K562 (cell line): ENCODE measurements around the gene USP48. TPM values are rescaled to one million over a fixed set of nuclear protein-coding genes. Genes with fewer than 3 reads are reported as not detected.

ENCODE experiments used
- ATAC-seq: fragments of 200-7000 bp; cut with Tn5 transposase; 3 replicates; pipeline ENCODE4 v1.9.1; 2020; ENCODE audit warnings: moderate library complexity
- BruUV-seq: library from RNA; stranded (reverse); fragments of 400-500 nt; replicated peaks from 2 replicates; lab custom pipeline; 2021; lab: Mats Ljungman, UMichigan
- CTCF ChIA-PET: fragments of 300-600 bp; formaldehyde crosslinking; extraction: SDS; loops from one replicate; lab custom pipeline; 2021; ENCODE audit warnings: low intra/inter-chr PET ratio; lab: Yijun Ruan, JAX
- POLR2A ChIA-PET: fragments of 300-600, 350-650 bp; sonication (Branson Sonifier 250); formaldehyde crosslinking; extraction: SDS; loops from one replicate; lab custom pipeline; 2021; ENCODE audit warnings: antibody characterized with exemption, inconsistent platforms; lab: Yijun Ruan, JAX
- DNase-seq, 4 experiments: peaks; one replicate each; pipeline versions ENCODE4 v3.0.0 to v3.0.0-alpha.2; 2011 to 2018; ENCODE audit warnings: low spot score in 3 of 4, mixed read lengths in 3 of 4; ENCODE audit errors: extremely low read depth in 1 of 4
- FAIRE-seq: peaks from 2 replicates; lab custom pipeline; 2011; peaks lifted over from hg19 to GRCh38; lab: Jason Lieb, UNC
- H2AFZ ChIP-seq: 2 replicates; pipeline ENCODE4 v1.6.0; 2011; ENCODE audit warnings: low read depth, low read length, control low read depth, inconsistent platforms
- H3K27ac ChIP-seq: fragments of 200-600 bp; 3 replicates; pipeline ENCODE4 v1.8.0; 2011; ENCODE audit warnings: low read depth, mild to moderate bottlenecking, control low read depth, inconsistent platforms, low read length, moderate library complexity, mixed read lengths; ENCODE audit errors: extremely low read depth
- H3K27me3 ChIP-seq, 2 experiments: fragments of 300-600 bp in 1 of 2; 2 replicates in 1 of 2; 3 replicates in 1 of 2; pipeline versions ENCODE4 v1.6.0 to v1.8.0; 2011; ENCODE audit warnings: inconsistent platforms in 2 of 2, low read length in 2 of 2, mild to moderate bottlenecking in 1 of 2, mixed read lengths in 1 of 2, moderate library complexity in 1 of 2; ENCODE audit not compliant: control insufficient read depth in 2 of 2, insufficient read depth in 2 of 2
- H3K36me3 ChIP-seq: fragments of 300-600 bp; 3 replicates; pipeline ENCODE4 v1.8.0; 2011; ENCODE audit warnings: mild to moderate bottlenecking, low read length, inconsistent platforms; ENCODE audit not compliant: control insufficient read depth, insufficient read depth
- H3K4me1 ChIP-seq, 2 experiments: fragments of 200-600 bp in 1 of 2; replicated peaks in 1 of 2; 2 replicates in 1 of 2; 3 replicates in 1 of 2; pipeline versions ENCODE4 v1.5.1 to v1.8.0; 2011; ENCODE audit warnings: inconsistent platforms in 2 of 2, low read length in 2 of 2, mild to moderate bottlenecking in 1 of 2, mixed read lengths in 1 of 2, moderate library complexity in 1 of 2; ENCODE audit not compliant: control insufficient read depth in 2 of 2, insufficient read depth in 2 of 2
- H3K4me2 ChIP-seq: 2 replicates; pipeline ENCODE4 v1.6.1; 2011; ENCODE audit warnings: low read length, control low read depth, inconsistent platforms, mixed read lengths; ENCODE audit not compliant: insufficient read depth
- H3K4me3 ChIP-seq: fragments of 200-600 bp; sonication (generic), shearing (Covaris generic); 2 replicates; pipeline ENCODE4 v1.5.1; 2016; ENCODE audit warnings: control low read depth, inconsistent platforms
- H3K79me2 ChIP-seq: fragments of 200-600 bp; 3 replicates; pipeline ENCODE4 v1.8.0; 2011; ENCODE audit warnings: low read length, inconsistent platforms; ENCODE audit not compliant: control insufficient read depth, insufficient read depth
- H3K9ac ChIP-seq, 2 experiments: 2 replicates each; pipeline versions ENCODE4 v1.6.0 to v1.6.1; 2011; ENCODE audit warnings: low read depth in 2 of 2, low read length in 2 of 2, control low read depth in 1 of 2, inconsistent platforms in 1 of 2, mild to moderate bottlenecking in 1 of 2, mixed read lengths in 1 of 2; ENCODE audit not compliant: insufficient read depth in 1 of 2
- H3K9me1 ChIP-seq: one replicate; pipeline ENCODE4 v1.6.0; 2011; ENCODE audit warnings: inconsistent platforms, mild to moderate bottlenecking, low read length, moderate library complexity; ENCODE audit not compliant: control insufficient read depth, insufficient read depth
- H3K9me3 ChIP-seq: replicated peaks from 2 replicates; pipeline ENCODE4 v1.5.1; 2011; ENCODE audit warnings: low read depth, low read length, inconsistent platforms; ENCODE audit not compliant: control insufficient read depth, insufficient read depth
- H4K20me1 ChIP-seq: replicated peaks from 2 replicates; pipeline ENCODE4 v1.6.1; 2011; ENCODE audit warnings: low read length, inconsistent platforms, mixed read lengths; ENCODE audit not compliant: control insufficient read depth, insufficient read depth
- ZKSCAN8 ChIP-seq: fragments of 200-800 bp; sonication (Bioruptor generic); IDR thresholded peaks from 2 replicates; pipeline ENCODE4 v1.6.1; 2016; ENCODE audit warnings: missing genetic modification characterization, missing compliant biosample characterization
- WGBS: fragments of 100-300 bp; shearing (Covaris generic); methylation state at CpG from one replicate; pipeline ENCODE4 v1.1.6; 2016; ENCODE audit warnings: low coverage, mixed read lengths; ENCODE audit not compliant: insufficient coverage; ENCODE audit errors: missing lambda C conversion rate; 5-methylcytosine and 5-hydroxymethylcytosine counted together
- in situ Hi-C: fragments of 300-500 bp; cut with MboI; formaldehyde crosslinking; loops from 4 replicates; pipeline ENCODE4 v1.15.0; 2018; ENCODE audit warnings: inconsistent platforms, mixed read lengths
- intact Hi-C: fragments of 100-400 bp; cut with micrococcal nuclease; formaldehyde crosslinking; loops from 2 replicates; pipeline ENCODE4 v1.14.2; 2022
- polyA plus RNA-seq, 8 experiments: library from polyadenylated mRNA; depleted of rRNA in 4 of 8; stranded (reverse) in 5 of 8; unstranded in 3 of 8; fragments of >200 nt; fragmentation: Nextera tagmentation in 2 of 8; fragmentation: Illumina TruSeq in 1 of 8; extraction: Ambion mirVana in 2 of 8; extraction: Trizol in 1 of 8; gene quantifications; 2 replicates each; pipeline versions ENCODE4 v1.2.1 to v1.2.3, GENCODE V29; 2011 to 2014; ENCODE audit warnings: inconsistent platforms in 1 of 8, missing spikeins in 1 of 8
- total RNA-seq, 7 experiments: library from RNA; depleted of rRNA in 6 of 7; stranded (reverse); fragments of >200 nt in 6 of 7; fragmentation: Illumina TruSeq in 2 of 7; extraction: Trizol in 2 of 7; gene quantifications; 2 replicates each; pipeline versions ENCODE4 v1.2.1 to v1.2.3, GENCODE V29; 2011 to 2021; ENCODE audit warnings: low replicate concordance in 1 of 7
- TF ChIP-seq, protein P1 (sequence below): fragments of 250-450 bp; sonication (Bioruptor Pico); IDR thresholded peaks from 2 replicates; pipeline ENCODE4 v1.9.0; 2021; ENCODE audit warnings: mild to moderate bottlenecking
- TF ChIP-seq, protein P2 (sequence below): sonication (generic); formaldehyde crosslinking; IDR thresholded peaks from 2 replicates; pipeline ENCODE4 v1.8.0; 2022; ENCODE audit warnings: missing genetic modification reagents, mild to moderate bottlenecking, borderline replicate concordance

USP48 gene
- total and polyA plus RNA-seq, 9 of the 15 experiments (the other 6 are each of a cell fraction or from before 2014, with no cell fraction given), result 23.3 to 123 (median 106) TPM

DNA sequence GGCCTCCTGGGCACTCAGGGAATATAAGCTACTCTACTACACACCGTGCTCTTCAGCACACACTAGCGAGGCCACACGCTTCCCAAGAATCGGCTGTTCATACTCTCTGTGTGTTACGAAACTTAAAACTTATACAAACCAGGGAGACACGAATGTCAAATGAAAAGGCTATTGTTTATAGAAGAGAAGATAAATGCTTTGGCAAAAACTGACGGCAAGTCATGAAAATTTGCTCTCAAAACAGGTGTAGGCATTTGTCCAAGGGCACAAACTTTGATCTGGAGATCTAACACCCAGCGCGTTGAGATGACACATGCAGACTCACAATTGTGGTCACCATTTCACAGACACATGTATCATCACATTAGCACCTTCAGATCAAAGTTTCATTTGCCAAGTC is 46.1 kb downstream of the USP48 start:
- BruUV-seq, result no TSS peak
- in situ Hi-C loops (no loop called here), intact Hi-C loops (no loop called here)
- no peak overlapping the region for H3K4me2 ChIP-seq
- DNase-seq, result no peak
- peaks cover 4% of the 10 kb centered on the region; the same call in 1 of the 3 replicates for H3K79me2 ChIP-seq
- peaks cover 88% of the 10 kb centered on the region for H3K36me3 ChIP-seq
- no peaks in the 10 kb centered on the region for H3K9me3 ChIP-seq
- no peak for FAIRE-seq
- no peaks in the 10 kb centered on the region for H4K20me1 ChIP-seq
- ATAC-seq, result no peak
- H3K27ac ChIP-seq, result no peak overlapping the region; the same call in 2 of the 3 replicates
- no peak overlapping the region for H3K4me3 ChIP-seq
- ChIA-PET CTCF (no interaction called here), POLR2A (interaction anchor here (0.8 kb wide), 1 partner anchor 18 kb away, joined by 3 read pairs; no protein-coding TSS in a partner anchor)
- H3K9me1 ChIP-seq, result no peaks in the 10 kb centered on the region
- H3K9ac ChIP-seq, result no peak overlapping the region
- no peaks in the 10 kb centered on the region for H3K4me1 ChIP-seq
- WGBS, result 92% methylated on average over 9 of the region's 9 CpGs
- H3K27me3 ChIP-seq, result no peaks in the 10 kb centered on the region
- TF ChIP-seq, protein P1, sequence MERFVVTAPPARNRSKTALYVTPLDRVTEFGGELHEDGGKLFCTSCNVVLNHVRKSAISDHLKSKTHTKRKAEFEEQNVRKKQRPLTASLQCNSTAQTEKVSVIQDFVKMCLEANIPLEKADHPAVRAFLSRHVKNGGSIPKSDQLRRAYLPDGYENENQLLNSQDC (CRISPR knock-in tag), result no peak
- TF ChIP-seq, protein P2, sequence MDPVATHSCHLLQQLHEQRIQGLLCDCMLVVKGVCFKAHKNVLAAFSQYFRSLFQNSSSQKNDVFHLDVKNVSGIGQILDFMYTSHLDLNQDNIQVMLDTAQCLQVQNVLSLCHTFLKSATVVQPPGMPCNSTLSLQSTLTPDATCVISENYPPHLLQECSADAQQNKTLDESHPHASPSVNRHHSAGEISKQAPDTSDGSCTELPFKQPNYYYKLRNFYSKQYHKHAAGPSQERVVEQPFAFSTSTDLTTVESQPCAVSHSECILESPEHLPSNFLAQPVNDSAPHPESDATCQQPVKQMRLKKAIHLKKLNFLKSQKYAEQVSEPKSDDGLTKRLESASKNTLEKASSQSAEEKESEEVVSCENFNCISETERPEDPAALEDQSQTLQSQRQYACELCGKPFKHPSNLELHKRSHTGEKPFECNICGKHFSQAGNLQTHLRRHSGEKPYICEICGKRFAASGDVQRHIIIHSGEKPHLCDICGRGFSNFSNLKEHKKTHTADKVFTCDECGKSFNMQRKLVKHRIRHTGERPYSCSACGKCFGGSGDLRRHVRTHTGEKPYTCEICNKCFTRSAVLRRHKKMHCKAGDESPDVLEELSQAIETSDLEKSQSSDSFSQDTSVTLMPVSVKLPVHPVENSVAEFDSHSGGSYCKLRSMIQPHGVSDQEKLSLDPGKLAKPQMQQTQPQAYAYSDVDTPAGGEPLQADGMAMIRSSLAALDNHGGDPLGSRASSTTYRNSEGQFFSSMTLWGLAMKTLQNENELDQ, result no peak
- TF ChIP-seq ZKSCAN8 (CRISPR knock-in tag), result no peak
- no peak overlapping the region for H2AFZ ChIP-seq
